T-helper 1 cell treated with Interleukin-12 subunit alpha and Interleukin-12 subunit beta and Interleukin-4 antibody, amounts not matched to agents 30 μg/mL and 1 μg/mL, for 36 hours (primary cell): ENCODE data around the gene CXCR2.

Experiments used
- H3K27ac Mint-ChIP-seq: one replicate; pipeline ENCODE4 v1.8.0; 2021; ENCODE audit warnings: mild to moderate bottlenecking, mixed read lengths
- H3K27me3 Mint-ChIP-seq: one replicate; pipeline ENCODE4 v1.8.0; 2021; ENCODE audit warnings: low read depth, mixed read lengths
- H3K36me3 Mint-ChIP-seq: one replicate; pipeline ENCODE4 v1.8.0; 2021; ENCODE audit warnings: low read depth, mixed read lengths
- H3K4me1 Mint-ChIP-seq: one replicate; pipeline ENCODE4 v1.8.0; 2021; ENCODE audit warnings: low read depth, mixed read lengths
- H3K4me3 Mint-ChIP-seq: one replicate; pipeline ENCODE4 v1.8.0; 2021; ENCODE audit warnings: mild to moderate bottlenecking, moderate library complexity, mixed read lengths
- H3K9me3 Mint-ChIP-seq: one replicate; pipeline ENCODE4 v1.8.0; 2021; ENCODE audit warnings: mixed read lengths

Gene CXCR2

DNA sequence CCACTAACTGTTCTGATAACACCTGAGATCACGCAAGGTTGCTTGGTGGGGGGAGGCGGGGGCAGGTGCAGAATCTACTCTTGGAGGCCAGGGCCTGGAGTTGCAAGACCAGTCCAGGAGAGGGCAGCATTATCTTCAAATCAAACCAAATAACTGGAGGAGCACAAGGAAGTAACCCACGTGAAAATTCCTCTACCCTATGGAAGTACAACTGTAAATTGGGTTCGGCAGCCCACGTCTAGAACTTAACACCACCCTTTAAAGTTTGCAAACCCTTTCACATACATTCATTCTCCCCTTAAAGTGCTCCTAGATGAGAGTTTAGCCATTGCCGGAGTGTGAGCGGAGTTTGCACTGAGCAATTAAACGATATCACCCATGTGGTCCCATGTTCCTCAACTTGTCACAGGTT is 60.5 kb downstream of the CXCR2 start:
- Mint-ChIP-seq H3K4me1 (peaks cover 6% of the 10 kb centered on the region), H3K4me3 (no peak overlapping the region), H3K27ac (no peak overlapping the region), H3K9me3 (no peaks in the 10 kb centered on the region), H3K27me3 (peaks cover 14% of the 10 kb centered on the region), H3K36me3 (no peaks in the 10 kb centered on the region)
